Stomach (tissue), 9 donors: ENCODE measurements around the gene CDK9. TPM values are rescaled to one million over a fixed set of nuclear protein-coding genes. Genes with fewer than 3 reads are reported as not detected.

ENCODE experiments used
- DNase-seq, 2 donors: peaks; one replicate each; pipeline versions ENCODE4 v3.0.0 to v3.0.0-alpha.2; 2013 to 2019
- H3K27ac ChIP-seq, 5 donors: fragments of 200-600 bp in 4 of 5; sonication (generic) in 4 of 5; one replicate each; pipeline ENCODE4 v1.5.1; 2013 to 2019; ENCODE audit warnings: mild to moderate bottlenecking in 1 of 5, moderate library complexity in 1 of 5
- H3K27me3 ChIP-seq, 3 donors: fragments of 200-600 bp; sonication (generic); one replicate each; pipeline ENCODE4 v1.5.1; 2017 to 2019; ENCODE audit warnings: mixed run types in 1 of 3
- H3K36me3 ChIP-seq, 4 donors: fragments of 200-600 bp; sonication (generic); 1 replicate in 3 of 4; 2 replicates in 1 of 4; pipeline ENCODE4 v1.5.1; 2016 to 2019
- H3K4me1 ChIP-seq, 4 donors: fragments of 200-600 bp; sonication (generic); one replicate each; pipeline ENCODE4 v1.5.1; 2016 to 2019
- H3K4me3 ChIP-seq, 4 donors: fragments of 200-600 bp; sonication (generic) in 3 of 4; one replicate each; pipeline ENCODE4 v1.5.1; 2016 to 2019; ENCODE audit warnings: mild to moderate bottlenecking in 1 of 4
- H3K9me3 ChIP-seq, 4 donors: fragments of 200-600 bp; sonication (generic); one replicate each; pipeline ENCODE4 v1.5.1; 2016 to 2019
- EP300 ChIP-seq: sonication (generic); formaldehyde crosslinking; IDR thresholded peaks from one replicate; pipeline ENCODE4 v1.6.1; 2017; ENCODE audit warnings: antibody characterized with exemption
- POLR2A ChIP-seq, 4 donors: fragments of 450-650 bp; IDR thresholded peaks; one replicate each; pipeline ENCODE4 v1.6.1; 2016; ENCODE audit warnings: antibody characterized with exemption in 4 of 4, control low read depth in 2 of 4, mild to moderate bottlenecking in 1 of 4, moderate library complexity in 1 of 4
- POLR2AphosphoS5 ChIP-seq, 3 donors: sonication (generic); formaldehyde crosslinking; IDR thresholded peaks; one replicate each; pipeline ENCODE4 v1.6.1; 2016; ENCODE audit warnings: antibody characterized with exemption in 3 of 3
- WGBS, 5 donors: extraction: QIAGEN DNeasy Blood & Tissue Kit in 3 of 5; methylation state at CpG; one replicate each; pipeline versions ENCODE4 v1.1.5 to v1.1.7; 2013 to 2018; 5-methylcytosine and 5-hydroxymethylcytosine counted together
- intact Hi-C: fragments of 100-400 bp; cut with DNase I; formaldehyde crosslinking; loops from one replicate; pipeline ENCODE4 v1.15.1; 2023; ENCODE audit warnings: low total_unique reads
- polyA plus RNA-seq, 3 donors: library from polyadenylated mRNA; stranded (reverse); fragments of 200-250 nt; gene quantifications; one replicate each; pipeline ENCODE4 v1.2.3, GENCODE V29; 2013
- total RNA-seq, 5 donors: library from RNA; depleted of rRNA; stranded (reverse); fragments of >200 nt; gene quantifications; one replicate each; pipeline versions ENCODE4 v1.1.0 to v1.2.3, GENCODE V29; 2014 to 2016
- TF ChIP-seq, protein P1 (sequence below), 7 experiments: fragments of 450-650 bp in 4 of 7; fragments of 200-600 bp in 3 of 7; sonication (generic) in 3 of 7; IDR thresholded peaks; one replicate each; pipeline ENCODE4 v1.5.1; 2016 to 2019; ENCODE audit warnings: antibody characterized with exemption in 7 of 7, control low read depth in 2 of 7, mild to moderate bottlenecking in 1 of 7
- donor health status: healthy with polysubstance abuse.
- donor health status: Bipolar disorder and iron deficiency.
- donor health status: healthy.

Gene CDK9
- total and polyA plus RNA-seq, 8 donors, result 25.3 to 114 (median 44.1) TPM

- Histone ChIP-seq H3K36me3 (peaks cover 47 to 89% (median 86%) of the 10 kb centered on the region in 4 donors), H3K9me3 (no peaks in the 10 kb centered on the region), H3K27me3 (no peaks in the 10 kb centered on the region), H3K4me3 (no peak overlapping the region), H3K4me1 (peaks cover 0 to 3% (median 0%) of the 10 kb centered on the region in 4 donors), H3K27ac (no peak overlapping the region)
- WGBS, 5 donors, result 78 to 80% (median 80%) methylated on average over 15 to 17 of the region's 17 CpGs
- intact Hi-C loops, result no loop called here
- no peak for TF ChIP-seq EP300
- no peak for DNase-seq
Measured at GRCh38 chr9:127817881-127818434, 32.1 kb downstream of the CDK9 start.

DNA sequence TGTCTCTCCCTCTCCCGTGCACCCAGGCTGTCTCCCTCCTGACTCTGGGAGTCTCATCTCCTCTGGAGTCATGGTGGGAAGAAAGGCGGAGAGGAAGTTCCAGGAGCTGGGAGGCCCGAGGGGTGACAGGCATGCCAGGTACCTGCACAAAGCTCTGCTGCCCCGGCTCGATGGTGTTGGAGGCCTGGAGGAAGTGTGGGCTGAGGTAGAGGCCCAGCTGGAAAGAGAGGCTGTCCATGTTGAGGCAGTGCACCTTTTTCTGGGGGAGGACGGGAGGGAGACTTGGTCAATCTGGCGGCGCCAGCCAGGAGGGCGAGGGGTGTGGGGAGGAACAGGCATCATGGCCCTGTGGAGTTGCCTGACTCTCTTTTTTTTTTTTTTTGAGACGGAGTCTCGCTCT lies 32.7 kb downstream of the CDK9 start:
- Histone ChIP-seq H3K4me1 (peaks cover 0 to 3% (median 0%) of the 10 kb centered on the region in 4 donors), H3K36me3 (peaks cover 41 to 85% (median 83%) of the 10 kb centered on the region in 4 donors), H3K27ac (no peak overlapping the region), H3K9me3 (no peaks in the 10 kb centered on the region), H3K27me3 (no peaks in the 10 kb centered on the region), H3K4me3 (no peak overlapping the region)
- no peak for DNase-seq
- intact Hi-C loops, result no loop called here
- WGBS, 5 donors, result 90 to 94% (median 92%) methylated on average over 9 to 11 of the region's 11 CpGs
- TF ChIP-seq EP300 (no peak), POLR2AphosphoS5 (IDR thresholded peaks at IDR 0.05) (no peak)

DNA sequence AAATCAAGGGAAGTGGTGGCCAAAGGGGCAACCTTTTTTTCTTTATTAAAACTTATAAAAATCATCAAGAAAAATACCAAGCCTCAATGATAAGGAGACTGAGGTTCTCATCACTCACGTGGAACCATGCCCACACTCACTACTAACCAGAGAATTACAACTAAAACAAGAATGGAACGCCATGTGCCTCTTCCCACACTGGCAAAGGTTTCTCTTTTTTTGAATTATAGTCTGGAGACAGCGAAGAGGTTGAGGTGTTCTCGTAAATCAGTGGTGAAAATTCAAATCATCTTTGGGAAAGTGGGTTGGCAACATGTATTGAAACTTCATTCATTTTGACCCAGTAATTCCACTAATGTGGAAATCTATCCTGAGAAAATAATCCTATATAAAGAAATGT lies 36.3 kb downstream of the CDK9 start:
- peaks cover 22 to 77% (median 66%) of the 10 kb centered on the region in 4 donors for H3K36me3 ChIP-seq

DNA sequence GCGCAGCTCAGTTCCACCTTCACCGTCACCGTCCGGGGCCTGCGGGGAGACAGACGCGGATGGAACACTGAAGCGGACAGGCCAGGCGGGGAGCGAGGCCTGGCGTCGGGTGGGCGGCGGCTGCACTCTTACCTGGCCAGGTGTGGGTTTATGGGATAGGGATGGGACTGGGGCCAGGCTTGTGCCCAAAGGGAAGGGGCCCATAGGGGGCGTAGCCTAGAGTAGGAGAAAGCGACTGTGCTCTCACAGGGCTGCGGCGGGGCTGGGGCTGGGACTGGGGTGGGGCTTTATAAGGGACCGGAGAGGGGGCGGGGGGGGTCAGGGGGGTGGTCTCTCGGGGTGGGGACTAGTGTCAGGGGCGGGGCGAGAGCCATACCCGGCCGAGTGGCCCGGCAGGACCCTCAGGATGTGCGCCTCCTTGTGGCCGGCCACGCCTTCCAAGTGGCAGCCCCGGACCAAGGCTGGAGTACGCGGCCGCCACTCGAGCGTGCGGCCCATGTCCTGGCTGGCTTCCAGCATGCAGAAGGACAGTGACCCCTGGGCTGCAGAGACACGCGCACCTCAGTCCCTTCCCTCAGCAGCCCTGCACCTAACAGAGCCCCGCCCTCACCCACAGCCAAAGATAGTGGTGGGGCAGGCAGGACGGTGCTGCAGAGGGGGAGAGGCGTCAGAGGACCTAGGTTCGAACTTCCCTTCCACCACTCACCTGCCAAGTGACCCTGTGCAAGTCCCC lies 39.7 kb downstream of the CDK9 start:
- Histone ChIP-seq H3K36me3 (peaks cover 16 to 43% (median 35%) of the 10 kb centered on the region in 4 donors), H3K4me1 (peaks cover 16 to 43% (median 25%) of the 10 kb centered on the region in 4 donors), H3K4me3 (peak overlapping the region in 1 of 4 donors; percentile 13), H3K27ac (peak overlapping the region in 1 of 5 donors; percentile 19), H3K9me3 (no peaks in the 10 kb centered on the region), H3K27me3 (no peaks in the 10 kb centered on the region)
- 27 to 50% (median 39%) methylated on average over 24 to 42 of the region's 42 CpGs for WGBS, 5 donors
- TF ChIP-seq POLR2A (IDR thresholded peaks at IDR 0.05), result no peak
- TF ChIP-seq, protein P1, sequence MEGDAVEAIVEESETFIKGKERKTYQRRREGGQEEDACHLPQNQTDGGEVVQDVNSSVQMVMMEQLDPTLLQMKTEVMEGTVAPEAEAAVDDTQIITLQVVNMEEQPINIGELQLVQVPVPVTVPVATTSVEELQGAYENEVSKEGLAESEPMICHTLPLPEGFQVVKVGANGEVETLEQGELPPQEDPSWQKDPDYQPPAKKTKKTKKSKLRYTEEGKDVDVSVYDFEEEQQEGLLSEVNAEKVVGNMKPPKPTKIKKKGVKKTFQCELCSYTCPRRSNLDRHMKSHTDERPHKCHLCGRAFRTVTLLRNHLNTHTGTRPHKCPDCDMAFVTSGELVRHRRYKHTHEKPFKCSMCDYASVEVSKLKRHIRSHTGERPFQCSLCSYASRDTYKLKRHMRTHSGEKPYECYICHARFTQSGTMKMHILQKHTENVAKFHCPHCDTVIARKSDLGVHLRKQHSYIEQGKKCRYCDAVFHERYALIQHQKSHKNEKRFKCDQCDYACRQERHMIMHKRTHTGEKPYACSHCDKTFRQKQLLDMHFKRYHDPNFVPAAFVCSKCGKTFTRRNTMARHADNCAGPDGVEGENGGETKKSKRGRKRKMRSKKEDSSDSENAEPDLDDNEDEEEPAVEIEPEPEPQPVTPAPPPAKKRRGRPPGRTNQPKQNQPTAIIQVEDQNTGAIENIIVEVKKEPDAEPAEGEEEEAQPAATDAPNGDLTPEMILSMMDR (IDR thresholded peaks at IDR 0.05), result peak in 3 of 7 experiments; percentile 24 to 61 (median 47)
- intact Hi-C loops, result no loop called here
- peak; percentile 64 to 78 for DNase-seq

More for the DNA sequence above, 36.3 kb downstream of the CDK9 start:
- intact Hi-C loops, result no loop called here
- WGBS, 5 donors, result 66 to 81% (median 77%) methylated on average over 4 of the region's 4 CpGs
- no peak overlapping the region for H3K27ac ChIP-seq
- H3K4me1 ChIP-seq, result peaks cover 0 to 25% (median 12%) of the 10 kb centered on the region in 4 donors
- DNase-seq, result no peak
- TF ChIP-seq, protein P1 (IDR thresholded peaks at IDR 0.05), result no peak
- TF ChIP-seq POLR2AphosphoS5 (IDR thresholded peaks at IDR 0.05) (no peak), EP300 (no peak), POLR2A (IDR thresholded peaks at IDR 0.05) (no peak)
- no peak overlapping the region for H3K4me3 ChIP-seq
- H3K27me3 ChIP-seq, result no peaks in the 10 kb centered on the region
- H3K9me3 ChIP-seq, result no peaks in the 10 kb centered on the region

DNA sequence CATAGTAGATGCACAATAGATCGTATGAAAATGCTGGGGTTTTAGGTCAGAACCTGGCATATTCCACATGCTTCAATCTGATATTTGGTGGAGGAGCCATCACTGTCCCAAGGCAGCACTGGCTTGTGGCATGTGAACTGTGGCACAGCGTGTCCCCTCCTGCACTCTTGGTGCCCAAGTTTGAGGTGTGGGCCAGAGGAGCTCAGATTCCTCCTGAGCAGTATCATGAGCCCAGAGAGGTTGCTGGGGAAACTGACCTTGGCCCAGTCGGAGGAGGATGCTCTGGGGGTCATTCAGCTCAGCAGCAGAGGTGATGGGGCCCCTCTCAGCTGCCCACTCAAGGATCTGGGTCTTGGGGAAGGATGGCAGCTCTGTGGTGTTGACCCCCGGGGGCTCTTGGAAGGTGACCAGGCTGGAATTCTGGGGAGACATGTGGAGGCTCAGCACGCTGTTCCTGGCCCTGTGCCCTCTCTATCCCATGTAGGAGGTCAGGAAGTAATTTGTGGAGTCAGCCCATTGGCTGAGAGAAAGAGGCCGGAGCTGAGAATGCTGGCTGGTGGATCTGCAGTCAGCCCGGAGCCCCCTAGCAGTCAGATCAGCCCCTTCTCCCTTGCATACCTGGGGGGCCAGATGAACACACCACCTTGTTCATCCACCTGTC lies 40.5 kb downstream of the CDK9 start:
- Histone ChIP-seq H3K36me3 (peaks cover 16 to 35% (median 28%) of the 10 kb centered on the region in 4 donors), H3K4me1 (peaks cover 16 to 43% (median 25%) of the 10 kb centered on the region in 4 donors), H3K9me3 (no peaks in the 10 kb centered on the region), H3K4me3 (no peak overlapping the region), H3K27ac (peak overlapping the region in 1 of 5 donors; percentile 76), H3K27me3 (no peaks in the 10 kb centered on the region)
- TF ChIP-seq EP300, result no peak
- no peak for TF ChIP-seq POLR2AphosphoS5 (IDR thresholded peaks at IDR 0.05)
- TF ChIP-seq, protein P1 (IDR thresholded peaks at IDR 0.05), result no peak
- no peak for TF ChIP-seq POLR2A (IDR thresholded peaks at IDR 0.05)
- intact Hi-C loops, result no loop called here
- DNase-seq, result no peak
- WGBS, 5 donors, result 55 to 70% (median 67%) methylated on average over 3 to 7 of the region's 7 CpGs
